GM12801 (cell line): ENCODE data around the gene MMUT.

ENCODE experiments used
- CTCF ChIP-seq: IDR thresholded peaks from one replicate; pipeline ENCODE4 v1.5.1; 2011; ENCODE audit warnings: control low read depth; ENCODE audit not compliant: insufficient read length; ENCODE audit errors: extremely low read depth

MMUT gene

DNA sequence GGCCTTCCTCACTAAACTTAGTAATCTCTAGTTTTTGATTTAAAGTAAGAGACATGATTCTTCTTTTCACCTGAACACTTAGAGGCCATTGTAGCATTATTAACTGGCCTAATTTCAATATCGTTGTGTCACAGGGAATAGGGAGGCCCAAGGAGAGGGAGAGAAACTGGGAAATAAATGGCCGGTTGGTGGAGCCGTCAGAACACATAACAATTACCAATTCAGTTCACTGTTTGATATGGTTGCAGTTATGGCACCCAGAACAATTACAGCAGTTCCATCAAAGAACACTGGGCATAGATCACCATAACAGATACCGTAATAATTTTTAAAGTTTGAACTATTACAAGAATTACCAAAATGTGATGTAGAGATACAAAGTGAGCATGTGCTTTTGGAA, 27.6 kb upstream of the MMUT start:
- no peak for TF ChIP-seq CTCF

- no peak for TF ChIP-seq CTCF
Observed at GRCh38 chr6:49479308-49479970, 16.4 kb upstream of the MMUT start.

GRCh38 chr6:49468042-49468441, 5.0 kb upstream of the MMUT start:
- no peak for TF ChIP-seq CTCF

- TF ChIP-seq CTCF, result no peak
Observed at GRCh38 chr6:49464691-49465090, 1.6 kb upstream of the MMUT start.

DNA sequence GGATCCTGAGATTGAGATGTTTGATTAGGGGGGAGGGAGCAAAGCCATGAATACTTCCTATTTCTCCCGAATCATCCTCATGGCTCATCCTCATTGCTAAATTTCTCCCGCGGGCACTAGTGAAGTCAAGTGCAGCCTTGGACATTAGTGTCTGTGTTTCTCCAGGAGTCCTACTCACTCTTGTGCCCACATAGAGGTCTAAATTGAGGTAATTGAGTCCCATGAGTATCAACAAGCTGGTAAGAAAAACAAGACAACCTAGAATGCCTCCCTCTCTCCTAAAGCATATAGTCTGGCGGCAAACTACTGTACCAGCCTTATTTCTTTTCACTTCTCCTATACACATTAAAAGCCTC, 537 bp upstream of the MMUT start:
- TF ChIP-seq CTCF, result no peak

- TF ChIP-seq CTCF, result no peak
Observed at GRCh38 chr6:49462599-49462926, 490 bp downstream of the MMUT start.

DNA sequence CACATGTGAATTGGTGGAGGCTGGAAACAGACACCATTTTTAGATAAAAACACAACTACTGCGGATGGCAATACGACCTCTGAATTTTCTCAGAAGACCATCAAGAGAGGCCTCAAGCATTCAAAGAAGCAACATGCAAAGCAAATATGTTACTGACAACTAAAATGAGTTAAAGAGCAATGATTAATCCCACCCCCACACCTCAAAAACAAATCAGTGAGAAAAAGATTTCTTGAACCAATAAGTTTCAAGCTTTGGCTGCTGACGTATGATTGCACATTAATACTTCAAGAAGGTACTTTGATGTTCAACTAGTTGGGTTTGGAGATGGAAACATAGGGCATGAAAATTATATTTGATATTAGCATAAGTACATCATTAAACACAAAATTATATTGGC, 982 bp downstream of the MMUT start:
- TF ChIP-seq CTCF, result no peak

DNA sequence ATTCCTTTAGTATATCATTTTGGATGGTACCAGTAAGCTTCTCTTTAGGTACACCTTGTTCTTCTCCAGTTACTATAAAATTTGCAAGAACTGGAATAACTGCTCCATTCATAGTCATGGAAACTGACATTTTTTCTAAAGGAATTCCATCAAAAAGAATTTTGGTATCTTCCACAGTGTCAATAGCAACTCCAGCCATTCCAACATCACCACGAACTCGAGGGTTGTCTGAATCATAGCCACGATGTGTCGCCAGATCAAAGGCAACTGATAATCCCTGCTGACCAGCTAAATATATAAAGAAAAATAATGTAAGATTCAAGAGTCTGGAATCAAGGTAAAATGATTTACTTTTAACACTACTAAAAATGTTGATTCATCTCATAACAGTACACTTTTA, 5.3 kb downstream of the MMUT start:
- TF ChIP-seq CTCF, result no peak
